Neural cell (in vitro differentiated cells): Measurements from ENCODE around the gene NOTCH2.

Experiments
- EP300 ChIP-seq: fragments of 450-650 bp; conservative IDR thresholded peaks from 2 replicates; pipeline ENCODE4 v1.6.1; 2014; ENCODE audit warnings: antibody characterized with exemption, mild to moderate bottlenecking, moderate library complexity; ENCODE audit not compliant: poor library complexity, severe bottlenecking
- EZH2 ChIP-seq: fragments of 200-600, 300-800 bp; shearing (Covaris generic), sonication (generic); IDR thresholded peaks from 2 replicates; pipeline ENCODE4 v1.6.1; 2014; ENCODE audit warnings: antibody characterized with exemption, low read length, borderline replicate concordance, mild to moderate bottlenecking; ENCODE audit not compliant: insufficient read depth, poor library complexity, severe bottlenecking
- MXI1 ChIP-seq: fragments of 450-650 bp; conservative IDR thresholded peaks from 2 replicates; pipeline ENCODE4 v1.6.1; 2014; ENCODE audit warnings: antibody characterized with exemption, mild to moderate bottlenecking; ENCODE audit not compliant: poor library complexity, severe bottlenecking
- POLR2AphosphoS5 ChIP-seq: IDR thresholded peaks from 2 replicates; pipeline ENCODE4 v1.6.1; 2012
- RAD21 ChIP-seq: fragments of 450-650 bp; conservative IDR thresholded peaks from 2 replicates; pipeline ENCODE4 v1.6.1; 2014; ENCODE audit warnings: antibody characterized with exemption, mild to moderate bottlenecking, moderate library complexity
- SMC3 ChIP-seq: fragments of 450-650 bp; conservative IDR thresholded peaks from 2 replicates; pipeline ENCODE4 v1.6.1; 2014; ENCODE audit warnings: antibody characterized with exemption, mild to moderate bottlenecking, moderate library complexity; ENCODE audit not compliant: poor library complexity
- TAF1 ChIP-seq: IDR thresholded peaks from 2 replicates; pipeline ENCODE4 v1.6.1; 2012; ENCODE audit warnings: low read depth
- TF ChIP-seq, protein P1 (sequence below): IDR thresholded peaks from 2 replicates; pipeline ENCODE4 v1.6.1; 2012; ENCODE audit warnings: borderline replicate concordance
- TF ChIP-seq, protein P2 (sequence below): fragments of 450-650 bp; IDR thresholded peaks from 2 replicates; pipeline ENCODE4 v1.5.1; 2014; ENCODE audit warnings: antibody characterized with exemption, mild to moderate bottlenecking, moderate library complexity; ENCODE audit not compliant: poor library complexity, severe bottlenecking

DNA sequence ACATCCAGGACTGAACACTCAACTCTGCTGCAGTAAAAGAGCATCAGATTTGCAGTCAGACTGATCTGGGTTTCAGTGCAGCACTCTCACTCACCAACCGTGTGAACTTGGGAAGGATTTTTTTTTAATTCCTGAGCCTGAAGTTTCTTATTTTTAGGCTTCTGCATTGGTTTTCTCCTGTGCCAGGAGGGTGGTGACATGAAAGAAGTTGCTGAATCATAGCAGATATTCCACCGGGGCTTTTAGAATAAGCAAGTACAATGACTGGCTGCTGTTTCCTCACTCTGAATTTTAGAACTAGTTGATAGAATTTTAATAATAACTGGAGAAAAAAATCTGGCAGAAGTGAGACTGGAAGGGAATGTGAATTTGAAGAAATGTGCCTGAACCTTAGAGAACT, 184.8 kb downstream of the NOTCH2 start:
- no peak for TF ChIP-seq MXI1
- TF ChIP-seq, protein P1, sequence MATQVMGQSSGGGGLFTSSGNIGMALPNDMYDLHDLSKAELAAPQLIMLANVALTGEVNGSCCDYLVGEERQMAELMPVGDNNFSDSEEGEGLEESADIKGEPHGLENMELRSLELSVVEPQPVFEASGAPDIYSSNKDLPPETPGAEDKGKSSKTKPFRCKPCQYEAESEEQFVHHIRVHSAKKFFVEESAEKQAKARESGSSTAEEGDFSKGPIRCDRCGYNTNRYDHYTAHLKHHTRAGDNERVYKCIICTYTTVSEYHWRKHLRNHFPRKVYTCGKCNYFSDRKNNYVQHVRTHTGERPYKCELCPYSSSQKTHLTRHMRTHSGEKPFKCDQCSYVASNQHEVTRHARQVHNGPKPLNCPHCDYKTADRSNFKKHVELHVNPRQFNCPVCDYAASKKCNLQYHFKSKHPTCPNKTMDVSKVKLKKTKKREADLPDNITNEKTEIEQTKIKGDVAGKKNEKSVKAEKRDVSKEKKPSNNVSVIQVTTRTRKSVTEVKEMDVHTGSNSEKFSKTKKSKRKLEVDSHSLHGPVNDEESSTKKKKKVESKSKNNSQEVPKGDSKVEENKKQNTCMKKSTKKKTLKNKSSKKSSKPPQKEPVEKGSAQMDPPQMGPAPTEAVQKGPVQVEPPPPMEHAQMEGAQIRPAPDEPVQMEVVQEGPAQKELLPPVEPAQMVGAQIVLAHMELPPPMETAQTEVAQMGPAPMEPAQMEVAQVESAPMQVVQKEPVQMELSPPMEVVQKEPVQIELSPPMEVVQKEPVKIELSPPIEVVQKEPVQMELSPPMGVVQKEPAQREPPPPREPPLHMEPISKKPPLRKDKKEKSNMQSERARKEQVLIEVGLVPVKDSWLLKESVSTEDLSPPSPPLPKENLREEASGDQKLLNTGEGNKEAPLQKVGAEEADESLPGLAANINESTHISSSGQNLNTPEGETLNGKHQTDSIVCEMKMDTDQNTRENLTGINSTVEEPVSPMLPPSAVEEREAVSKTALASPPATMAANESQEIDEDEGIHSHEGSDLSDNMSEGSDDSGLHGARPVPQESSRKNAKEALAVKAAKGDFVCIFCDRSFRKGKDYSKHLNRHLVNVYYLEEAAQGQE: no peak
- TF ChIP-seq, protein P2, sequence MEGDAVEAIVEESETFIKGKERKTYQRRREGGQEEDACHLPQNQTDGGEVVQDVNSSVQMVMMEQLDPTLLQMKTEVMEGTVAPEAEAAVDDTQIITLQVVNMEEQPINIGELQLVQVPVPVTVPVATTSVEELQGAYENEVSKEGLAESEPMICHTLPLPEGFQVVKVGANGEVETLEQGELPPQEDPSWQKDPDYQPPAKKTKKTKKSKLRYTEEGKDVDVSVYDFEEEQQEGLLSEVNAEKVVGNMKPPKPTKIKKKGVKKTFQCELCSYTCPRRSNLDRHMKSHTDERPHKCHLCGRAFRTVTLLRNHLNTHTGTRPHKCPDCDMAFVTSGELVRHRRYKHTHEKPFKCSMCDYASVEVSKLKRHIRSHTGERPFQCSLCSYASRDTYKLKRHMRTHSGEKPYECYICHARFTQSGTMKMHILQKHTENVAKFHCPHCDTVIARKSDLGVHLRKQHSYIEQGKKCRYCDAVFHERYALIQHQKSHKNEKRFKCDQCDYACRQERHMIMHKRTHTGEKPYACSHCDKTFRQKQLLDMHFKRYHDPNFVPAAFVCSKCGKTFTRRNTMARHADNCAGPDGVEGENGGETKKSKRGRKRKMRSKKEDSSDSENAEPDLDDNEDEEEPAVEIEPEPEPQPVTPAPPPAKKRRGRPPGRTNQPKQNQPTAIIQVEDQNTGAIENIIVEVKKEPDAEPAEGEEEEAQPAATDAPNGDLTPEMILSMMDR: no peak
- TF ChIP-seq EP300: no peak
- no peak for TF ChIP-seq RAD21
- no peak for TF ChIP-seq POLR2AphosphoS5
- no peak for TF ChIP-seq EZH2
- no peak for TF ChIP-seq SMC3
- no peak for TF ChIP-seq TAF1
